Mucosa of rectum (tissue), 2 donors: ENCODE results near the gene KLHL35.

Experiments
- H3K27ac ChIP-seq, 2 donors: one replicate each; pipeline ENCODE4 v1.7.0; 2013; ENCODE audit warnings: inconsistent platforms in 2 of 2, low read depth in 2 of 2, low read length in 2 of 2
- H3K27me3 ChIP-seq, 2 donors: one replicate each; pipeline ENCODE4 v1.7.0; 2013; ENCODE audit warnings: low read length in 2 of 2; ENCODE audit not compliant: control insufficient read depth in 2 of 2, insufficient read depth in 2 of 2
- H3K36me3 ChIP-seq, 2 donors: one replicate each; pipeline ENCODE4 v1.7.0; 2013; ENCODE audit warnings: low read length in 2 of 2; ENCODE audit not compliant: control insufficient read depth in 2 of 2, insufficient read depth in 2 of 2
- H3K4me1 ChIP-seq, 2 donors: one replicate each; pipeline ENCODE4 v1.7.0; 2013; ENCODE audit warnings: low read length in 2 of 2, mild to moderate bottlenecking in 1 of 2; ENCODE audit not compliant: control insufficient read depth in 2 of 2, insufficient read depth in 2 of 2
- H3K4me3 ChIP-seq, 2 donors: one replicate each; pipeline ENCODE4 v1.7.0; 2013; ENCODE audit warnings: low read length in 2 of 2
- H3K9ac ChIP-seq, 2 donors: one replicate each; pipeline ENCODE4 v1.7.0; 2013; ENCODE audit warnings: low read length in 2 of 2, low read depth in 1 of 2, mild to moderate bottlenecking in 1 of 2
- H3K9me3 ChIP-seq, 2 donors: one replicate each; pipeline ENCODE4 v1.7.0; 2013; ENCODE audit warnings: low read length in 2 of 2; ENCODE audit not compliant: control insufficient read depth in 2 of 2
- donor health status: healthy.
- donor health status: Normal muscosa, but diverticular disease.

KLHL35 gene

GRCh38 chr11:75468534-75469340, 35.7 kb upstream of the KLHL35 start:
- H3K9ac ChIP-seq: no peak overlapping the region
- H3K4me3 ChIP-seq: no peak overlapping the region
- no peaks in the 10 kb centered on the region for H3K4me1 ChIP-seq
- H3K27ac ChIP-seq: no peak overlapping the region
- H3K27me3 ChIP-seq: no peaks in the 10 kb centered on the region
- H3K36me3 ChIP-seq: no peaks in the 10 kb centered on the region
- H3K9me3 ChIP-seq: no peaks in the 10 kb centered on the region

- Histone ChIP-seq H3K9ac (no peak overlapping the region), H3K4me1 (no peaks in the 10 kb centered on the region), H3K27me3 (no peaks in the 10 kb centered on the region), H3K27ac (no peak overlapping the region), H3K4me3 (no peak overlapping the region), H3K36me3 (no peaks in the 10 kb centered on the region), H3K9me3 (no peaks in the 10 kb centered on the region)
Measured at GRCh38 chr11:75467881-75468280, 34.9 kb upstream of the KLHL35 start.

GRCh38 chr11:75467311-75467710, 34.3 kb upstream of the KLHL35 start:
- H3K4me1 ChIP-seq: no peaks in the 10 kb centered on the region

GRCh38 chr11:75465701-75466531, 32.9 kb upstream of the KLHL35 start:
- H3K27me3 ChIP-seq: no peaks in the 10 kb centered on the region
- no peaks in the 10 kb centered on the region for H3K9me3 ChIP-seq
- H3K4me1 ChIP-seq: no peaks in the 10 kb centered on the region
- no peak overlapping the region for H3K27ac ChIP-seq
- H3K9ac ChIP-seq: no peak overlapping the region
- H3K4me3 ChIP-seq: no peak overlapping the region
- no peaks in the 10 kb centered on the region for H3K36me3 ChIP-seq

More at GRCh38 chr11:75467311-75467710, 34.3 kb upstream of the KLHL35 start:
- Histone ChIP-seq H3K9ac (no peak overlapping the region), H3K27ac (no peak overlapping the region), H3K36me3 (no peaks in the 10 kb centered on the region), H3K4me3 (no peak overlapping the region), H3K9me3 (no peaks in the 10 kb centered on the region), H3K27me3 (no peaks in the 10 kb centered on the region)

GRCh38 chr11:75463106-75463774, 30.2 kb upstream of the KLHL35 start:
- no peak overlapping the region for H3K9ac ChIP-seq
- H3K4me3 ChIP-seq: no peak overlapping the region
- H3K27me3 ChIP-seq: no peaks in the 10 kb centered on the region
- H3K9me3 ChIP-seq: no peaks in the 10 kb centered on the region
- H3K4me1 ChIP-seq: no peaks in the 10 kb centered on the region
- no peak overlapping the region for H3K27ac ChIP-seq
- H3K36me3 ChIP-seq: no peaks in the 10 kb centered on the region

GRCh38 chr11:75462117-75462653, 29.2 kb upstream of the KLHL35 start:
- Histone ChIP-seq H3K27ac (no peak overlapping the region), H3K9ac (no peak overlapping the region), H3K4me1 (no peaks in the 10 kb centered on the region)

GRCh38 chr11:75461151-75461550, 28.1 kb upstream of the KLHL35 start:
- H3K27me3 ChIP-seq: peaks cover 0 to 2% of the 10 kb centered on the region in 2 donors

More at GRCh38 chr11:75462117-75462653, 29.2 kb upstream of the KLHL35 start:
- Histone ChIP-seq H3K27me3 (no peaks in the 10 kb centered on the region), H3K9me3 (no peaks in the 10 kb centered on the region), H3K4me3 (no peak overlapping the region), H3K36me3 (no peaks in the 10 kb centered on the region)

GRCh38 chr11:75456596-75457183, 23.7 kb upstream of the KLHL35 start:
- Histone ChIP-seq H3K9ac (no peak overlapping the region), H3K4me3 (no peak overlapping the region), H3K9me3 (no peaks in the 10 kb centered on the region), H3K27ac (no peak overlapping the region), H3K27me3 (peaks cover 0 to 2% of the 10 kb centered on the region in 2 donors), H3K4me1 (no peaks in the 10 kb centered on the region), H3K36me3 (no peaks in the 10 kb centered on the region)

More at GRCh38 chr11:75461151-75461550, 28.1 kb upstream of the KLHL35 start:
- H3K27ac ChIP-seq: no peak overlapping the region
- H3K9me3 ChIP-seq: no peaks in the 10 kb centered on the region
- H3K36me3 ChIP-seq: no peaks in the 10 kb centered on the region
- H3K4me1 ChIP-seq: no peaks in the 10 kb centered on the region
- H3K9ac ChIP-seq: no peak overlapping the region
- H3K4me3 ChIP-seq: no peak overlapping the region

GRCh38 chr11:75454987-75455386, 22.0 kb upstream of the KLHL35 start:
- Histone ChIP-seq H3K4me1 (no peaks in the 10 kb centered on the region), H3K9me3 (no peaks in the 10 kb centered on the region), H3K36me3 (no peaks in the 10 kb centered on the region), H3K4me3 (no peak overlapping the region), H3K9ac (no peak overlapping the region), H3K27ac (no peak overlapping the region), H3K27me3 (peaks cover 0 to 2% of the 10 kb centered on the region in 2 donors)
